Common myeloid progenitor, CD34-positive (primary cell): Measurements from ENCODE around the gene SLC25A10.

Experiments
- CTCF ChIA-PET: fragments of 350-600 bp; sonication (Branson Sonifier 250); formaldehyde crosslinking; loops from one replicate; lab custom pipeline; 2021; ENCODE audit warnings: antibody characterized with exemption; lab: Charles Lee
- POLR2A ChIA-PET: fragments of 350-600 bp; sonication (Branson Sonifier 250); formaldehyde crosslinking; loops from one replicate; lab custom pipeline; 2021; ENCODE audit warnings: antibody characterized with exemption; lab: Charles Lee
- DNase-seq, 3 donors: peaks; one replicate each; pipeline versions ENCODE4 v3.0.0 to v3.0.0-alpha.2; 2013
- H3K27ac ChIP-seq, 2 experiments: 1 replicate in 1 of 2; 2 replicates in 1 of 2; pipeline ENCODE4 v1.7.0; 2013; ENCODE audit warnings: inconsistent platforms in 2 of 2, low read length in 2 of 2, mild to moderate bottlenecking in 2 of 2, low read depth in 1 of 2, moderate library complexity in 1 of 2; ENCODE audit not compliant: severe bottlenecking in 2 of 2, insufficient read depth in 1 of 2, poor library complexity in 1 of 2
- H3K27me3 ChIP-seq, 5 experiments: replicated peaks in 2 of 5; 1 replicate in 3 of 5; 2 replicates in 2 of 5; pipeline versions ENCODE4 v1.6.1 to v1.7.0; 2013; ENCODE audit warnings: low read length in 4 of 5, mild to moderate bottlenecking in 2 of 5, moderate library complexity in 2 of 5, inconsistent platforms in 1 of 5; ENCODE audit not compliant: insufficient read depth in 5 of 5, control insufficient read depth in 4 of 5
- H3K36me3 ChIP-seq, 4 experiments: 1 replicate in 2 of 4; 2 replicates in 2 of 4; pipeline versions ENCODE4 v1.6.1 to v1.7.0; 2013; ENCODE audit warnings: low read length in 3 of 4, control low read depth in 1 of 4, mild to moderate bottlenecking in 1 of 4; ENCODE audit not compliant: control insufficient read depth in 4 of 4, insufficient read depth in 4 of 4
- H3K4me1 ChIP-seq, 4 experiments: 1 replicate in 3 of 4; 2 replicates in 1 of 4; pipeline versions ENCODE4 v1.6.1 to v1.7.1; 2013; ENCODE audit warnings: low read length in 3 of 4, mild to moderate bottlenecking in 3 of 4, control low read depth in 1 of 4, inconsistent platforms in 1 of 4, moderate library complexity in 1 of 4; ENCODE audit not compliant: control insufficient read depth in 4 of 4, insufficient read depth in 4 of 4; ENCODE audit errors: control extremely low read depth in 1 of 4
- H3K4me3 ChIP-seq, 7 experiments: 1 replicate in 4 of 7; 2 replicates in 3 of 7; pipeline versions ENCODE4 v1.5.1 to v1.7.0; 2013; ENCODE audit warnings: mild to moderate bottlenecking in 7 of 7, low read length in 6 of 7, moderate library complexity in 6 of 7, inconsistent platforms in 2 of 7, low read depth in 2 of 7, control low read depth in 1 of 7; ENCODE audit not compliant: insufficient read depth in 4 of 7, control insufficient read depth in 1 of 7; ENCODE audit errors: extremely low read depth in 1 of 7
- H3K9me3 ChIP-seq, 5 experiments: 1 replicate in 4 of 5; 2 replicates in 1 of 5; pipeline versions ENCODE4 v1.6.1 to v1.7.1; 2013; ENCODE audit warnings: low read length in 4 of 5, mild to moderate bottlenecking in 2 of 5, inconsistent platforms in 1 of 5, low read depth in 1 of 5, moderate library complexity in 1 of 5; ENCODE audit not compliant: control insufficient read depth in 4 of 5, insufficient read depth in 2 of 5; ENCODE audit errors: control extremely low read depth in 1 of 5
- WGBS: methylation state at CpG from one replicate; pipeline ENCODE4 v1.1.5; 2013; ENCODE audit not compliant: insufficient coverage; 5-methylcytosine and 5-hydroxymethylcytosine counted together

The SLC25A10 gene

DNA sequence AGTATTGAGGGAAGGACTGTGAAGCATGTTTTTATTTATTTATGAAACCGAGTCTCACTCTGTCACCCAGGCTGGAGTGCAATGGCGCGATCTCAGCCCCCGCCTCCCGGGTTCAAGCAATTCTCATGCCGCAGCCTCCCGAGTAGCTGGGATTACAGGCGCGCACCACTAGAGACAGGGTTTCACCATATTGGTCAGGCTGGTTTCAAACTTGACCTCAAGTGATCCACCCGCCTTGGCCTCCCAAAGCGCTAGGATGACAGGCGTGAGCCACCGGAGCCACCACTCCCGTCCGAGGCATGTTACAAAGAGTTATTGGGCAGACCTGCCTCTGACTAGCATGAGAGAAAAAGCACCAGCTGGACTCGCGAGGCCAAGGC, 5.9 kb upstream of the SLC25A10 start:
- ChIA-PET CTCF (interaction anchor here (1.3 to 1.7 kb wide), 2 partner anchors 11 to 29 kb away, joined by 3 read pairs; no protein-coding TSS in a partner anchor), POLR2A (interaction anchor here (0.6 kb wide), 1 partner anchor 9 kb away, joined by 3 read pairs; no protein-coding TSS in a partner anchor)
- Histone ChIP-seq H3K4me1 (peaks cover 0 to 44% (median 42%) of the 10 kb centered on the region in 4 experiments), H3K27ac (no peak overlapping the region), H3K27me3 (no peaks in the 10 kb centered on the region), H3K36me3 (peaks cover under 1 to 52% (median 19%) of the 10 kb centered on the region in 4 experiments), H3K9me3 (no peaks in the 10 kb centered on the region), H3K4me3 (no peak overlapping the region)
- no peak for DNase-seq
- WGBS, result 99% methylated on average over 17 of the region's 17 CpGs

DNA sequence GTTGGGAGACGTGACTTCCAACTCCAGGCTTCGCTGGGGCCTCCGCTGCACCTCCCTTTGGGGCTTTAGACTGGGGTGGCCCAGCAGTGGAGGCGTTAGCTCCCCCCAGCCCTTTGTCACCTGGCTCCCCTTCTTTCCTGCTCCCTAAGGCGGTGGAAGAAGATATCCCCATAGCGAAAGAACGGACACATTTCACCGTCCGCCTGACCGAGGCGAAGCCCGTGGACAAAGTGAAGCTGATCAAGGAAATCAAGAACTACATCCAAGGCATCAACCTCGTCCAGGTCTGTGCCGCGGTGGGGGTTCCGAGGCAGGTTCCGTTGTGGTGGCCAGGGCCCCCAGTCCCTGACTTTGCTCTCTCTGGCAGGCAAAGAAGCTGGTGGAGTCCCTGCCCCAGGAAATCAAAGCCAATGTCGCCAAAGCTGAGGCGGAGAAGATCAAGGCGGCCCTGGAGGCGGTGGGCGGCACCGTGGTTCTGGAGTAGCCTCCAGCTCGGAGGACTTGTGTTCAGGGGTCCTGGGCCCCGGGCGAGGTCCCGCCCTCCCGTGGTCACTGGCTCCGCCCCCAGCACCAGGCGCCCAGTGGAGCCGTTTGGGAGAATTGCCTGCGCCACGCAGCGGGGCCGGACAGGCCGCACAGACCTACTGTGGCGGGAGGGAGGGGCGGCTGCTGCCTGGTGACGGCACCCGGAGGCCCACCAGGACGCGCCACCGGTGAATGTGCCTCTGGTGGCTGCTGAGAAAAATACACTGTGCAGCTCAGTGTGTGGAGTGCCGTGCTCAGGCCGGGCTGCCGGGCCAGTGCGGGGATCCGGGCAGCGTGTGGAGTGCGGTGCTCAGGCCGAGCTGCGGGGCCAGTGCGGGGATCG, 5.1 kb upstream of the SLC25A10 start:
- Histone ChIP-seq H3K27me3 (no peaks in the 10 kb centered on the region), H3K4me3 (no peak overlapping the region), H3K27ac (no peak overlapping the region), H3K9me3 (no peaks in the 10 kb centered on the region), H3K4me1 (peaks cover 0 to 43% (median 42%) of the 10 kb centered on the region in 4 experiments), H3K36me3 (peaks cover 0 to 44% (median 16%) of the 10 kb centered on the region in 4 experiments)
- CTCF ChIA-PET, result interaction anchor here (1.3 to 1.7 kb wide), 2 partner anchors 10 to 30 kb away, joined by 3 read pairs; no protein-coding TSS in a partner anchor
- POLR2A ChIA-PET, result interaction anchor here (0.6 kb wide), 1 partner anchor 8 kb away, joined by 3 read pairs; no protein-coding TSS in a partner anchor
- DNase-seq, result peak in 2 of 3 donors; percentile 40 to 45
- WGBS, result 96% methylated on average over 47 of the region's 54 CpGs

DNA sequence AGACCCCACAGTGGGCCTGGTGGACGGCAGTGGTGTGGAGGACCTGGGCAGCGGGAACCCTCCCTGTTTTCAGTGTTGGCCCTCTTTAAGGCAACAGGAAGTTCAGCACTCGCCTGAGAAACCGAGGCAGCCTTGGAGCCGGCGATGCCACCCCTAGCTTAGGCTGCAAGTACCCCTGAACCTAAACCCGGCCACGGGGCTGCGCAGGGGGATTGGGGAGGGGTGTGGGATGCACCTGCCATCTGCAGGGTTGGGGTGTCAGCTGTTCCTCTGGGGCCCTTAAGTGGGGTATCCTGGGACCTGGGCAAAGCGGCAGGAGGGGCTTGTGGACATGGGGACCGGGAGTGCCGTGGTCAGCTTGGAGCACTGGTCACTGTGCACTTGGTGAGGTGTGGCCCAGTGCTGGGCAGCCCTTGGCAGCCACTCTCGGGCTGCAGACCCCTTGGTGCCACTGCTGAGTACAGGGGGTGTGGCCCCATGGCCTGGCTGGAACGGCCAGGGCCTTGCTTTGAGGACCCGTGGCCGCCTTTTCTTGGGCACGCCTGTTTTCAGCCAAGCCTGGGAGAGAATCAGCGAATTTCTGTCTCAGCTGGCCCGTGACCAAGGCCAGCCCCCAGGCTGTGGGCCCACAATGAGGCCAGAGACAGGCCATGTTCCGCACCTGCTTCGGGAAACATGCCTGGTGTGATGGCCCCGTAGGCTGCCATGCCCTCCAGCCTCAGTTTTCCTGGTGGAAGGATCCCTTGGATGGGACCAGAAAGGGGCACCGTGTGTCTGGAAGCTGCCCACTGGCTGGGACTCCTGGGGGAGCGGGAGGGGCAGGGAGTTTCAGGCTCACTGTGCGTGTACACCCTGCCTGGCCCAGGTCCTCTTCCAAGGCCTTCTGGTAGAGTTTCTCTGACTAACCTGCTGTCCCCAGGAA, 4.1 kb upstream of the SLC25A10 start:
- peaks cover 0 to 42% (median 40%) of the 10 kb centered on the region in 4 experiments for H3K4me1 ChIP-seq
- CTCF ChIA-PET, result interaction anchor here (1.7 kb wide), 1 partner anchor 31 kb away, joined by 3 read pairs; no protein-coding TSS in a partner anchor

DNA sequence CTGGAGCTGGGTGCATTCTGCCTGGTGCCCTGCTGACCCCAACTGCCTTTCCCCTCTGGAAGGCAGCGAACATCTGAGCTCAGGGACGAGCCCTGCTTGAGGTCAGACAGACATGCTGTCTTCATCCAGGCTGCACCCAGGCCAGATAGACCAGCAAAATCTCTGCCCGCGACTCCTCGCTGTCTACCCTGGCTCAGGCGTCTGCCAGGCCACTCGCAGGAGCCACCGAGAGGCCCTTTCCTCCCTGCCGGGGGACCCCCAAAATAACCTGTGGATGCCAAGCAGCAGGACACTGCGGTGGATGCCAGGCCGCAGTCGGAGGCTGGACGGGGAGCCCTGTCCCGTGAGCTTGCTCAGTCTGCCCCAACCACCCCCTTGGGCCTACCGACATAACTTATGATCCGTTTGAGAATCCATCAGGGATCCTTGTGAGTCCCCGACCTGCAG, 3.3 kb upstream of the SLC25A10 start:
- POLR2A ChIA-PET, result no interaction called here
- Histone ChIP-seq H3K27me3 (no peaks in the 10 kb centered on the region), H3K36me3 (peaks cover 0 to 44% (median 16%) of the 10 kb centered on the region in 4 experiments), H3K4me3 (no peak overlapping the region), H3K27ac (no peak overlapping the region), H3K9me3 (no peaks in the 10 kb centered on the region), H3K4me1 (peaks cover 0 to 46% (median 44%) of the 10 kb centered on the region in 4 experiments)
- CTCF ChIA-PET, result interaction anchor here (0.6 kb wide), 2 partner anchors 27 to 97 kb away, joined by 3 read pairs; no protein-coding TSS in a partner anchor
- WGBS, result 97% methylated on average over 17 of the region's 17 CpGs
- no peak for DNase-seq

More for the DNA sequence above, 4.1 kb upstream of the SLC25A10 start:
- no peaks in the 10 kb centered on the region for H3K9me3 ChIP-seq
- no peak overlapping the region for H3K4me3 ChIP-seq
- 95% methylated on average over 24 of the region's 25 CpGs for WGBS
- H3K27ac ChIP-seq, result no peak overlapping the region
- peaks cover 0 to 44% (median 16%) of the 10 kb centered on the region in 4 experiments for H3K36me3 ChIP-seq
- no peaks in the 10 kb centered on the region for H3K27me3 ChIP-seq
- POLR2A ChIA-PET, result no interaction called here
- DNase-seq, result no peak

DNA sequence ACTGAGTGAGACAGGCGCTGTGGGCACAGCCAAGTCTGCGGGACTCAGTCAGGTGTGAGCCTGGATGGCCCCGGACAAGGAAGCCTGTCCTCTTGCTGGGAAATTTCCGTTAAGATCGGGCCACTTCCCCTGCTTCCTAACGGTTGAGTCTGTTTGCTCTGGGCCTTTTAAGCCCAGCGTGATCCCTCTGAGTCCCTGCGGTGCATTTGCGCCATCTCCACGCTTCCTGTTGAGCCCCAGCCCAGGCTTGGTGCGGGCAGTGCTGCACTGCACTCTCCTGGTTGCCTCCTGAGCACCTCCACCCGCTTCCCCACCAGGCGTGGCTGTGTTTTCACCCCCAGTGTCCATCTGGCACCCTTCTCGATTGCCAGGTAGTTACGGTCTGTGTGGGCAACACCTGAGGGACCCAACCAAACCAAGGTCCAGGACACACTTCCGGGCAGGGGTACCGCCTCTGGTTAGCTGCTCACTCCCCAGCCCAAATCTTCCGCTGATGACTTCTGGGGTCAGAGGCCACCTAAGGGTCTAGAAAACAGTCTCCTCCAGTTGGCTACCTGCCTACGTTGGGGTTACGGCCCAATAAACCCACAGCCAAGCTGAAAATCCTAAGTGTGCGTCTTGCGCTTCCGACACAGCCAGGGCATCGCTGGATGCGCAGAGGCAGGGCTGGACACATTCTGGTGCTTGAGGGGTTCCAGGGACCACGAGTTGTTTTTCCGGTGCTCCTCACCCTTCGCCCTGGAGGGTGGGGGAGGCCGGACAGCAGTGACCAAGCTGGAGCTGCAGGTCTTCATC, 1.4 kb upstream of the SLC25A10 start:
- H3K27me3 ChIP-seq, result no peaks in the 10 kb centered on the region
- ChIA-PET CTCF (interaction anchor here (1.2 kb wide), 1 partner anchor 109 kb away, joined by 3 read pairs; no protein-coding TSS in a partner anchor), POLR2A (no interaction called here)
- H3K4me1 ChIP-seq, result peaks cover 0 to 43% (median 34%) of the 10 kb centered on the region in 4 experiments
- no peaks in the 10 kb centered on the region for H3K9me3 ChIP-seq
- peak in 2 of 3 donors; percentile 45 to 54 for DNase-seq
- H3K4me3 ChIP-seq, result peak overlapping the region in 6 of 7 experiments; percentile 6 to 66 (median 32)
- WGBS, result 11% methylated on average over 29 of the region's 29 CpGs
- peaks cover 0 to 39% (median 14%) of the 10 kb centered on the region in 4 experiments for H3K36me3 ChIP-seq
- no peak overlapping the region for H3K27ac ChIP-seq

DNA sequence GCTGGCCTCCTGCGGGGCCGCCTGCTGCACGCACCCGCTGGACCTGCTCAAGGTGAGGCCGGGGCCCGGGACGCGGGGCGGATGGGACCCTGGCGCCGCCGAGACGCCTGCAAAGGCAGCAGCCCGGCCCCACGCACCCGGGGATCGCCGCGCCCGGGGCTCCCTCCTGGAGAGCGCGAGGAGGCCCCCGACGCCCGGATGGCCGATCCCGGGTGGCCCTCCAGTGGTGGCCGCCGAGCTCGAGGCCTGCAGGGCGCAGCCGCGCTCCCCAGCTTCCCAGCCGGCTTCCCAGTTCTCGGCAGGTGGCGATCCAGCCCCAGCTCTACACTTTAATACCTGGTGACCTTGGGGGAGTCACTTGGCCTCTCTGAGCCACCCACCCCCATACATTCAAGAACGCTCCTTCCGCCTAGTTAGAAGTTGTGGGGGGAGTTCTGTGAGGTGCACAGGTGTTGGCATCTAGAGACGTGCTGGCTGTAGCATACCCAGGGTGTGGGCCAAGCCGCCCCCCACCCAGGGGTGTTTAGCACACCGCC, 452 bp downstream of the SLC25A10 start:
- Histone ChIP-seq H3K4me3 (peak overlapping the region; percentile 34 to 74 (median 60)), H3K27me3 (no peaks in the 10 kb centered on the region), H3K4me1 (peaks cover 0 to 43% (median 34%) of the 10 kb centered on the region in 4 experiments), H3K9me3 (no peaks in the 10 kb centered on the region), H3K36me3 (peaks cover 0 to 33% (median 4%) of the 10 kb centered on the region in 4 experiments), H3K27ac (peak overlapping the region in 1 of 2 experiments; percentile 14)
- DNase-seq, result no peak
- WGBS, result 3% methylated on average over 35 of the region's 41 CpGs
- CTCF ChIA-PET, result interaction anchor here (0.7 to 1.2 kb wide), 3 partner anchors 9 to 42 kb away, joined by 3 to 8 read pairs (median 3); no protein-coding TSS in a partner anchor
- POLR2A ChIA-PET, result no interaction called here
